Progenitor cell of endocrine pancreas (in vitro differentiated cells): ENCODE results near the gene DPT. TPM values are rescaled to one million over a fixed set of nuclear protein-coding genes. Genes with fewer than 3 reads are reported as not detected.

ENCODE experiments used
- DNase-seq: peaks from one replicate; pipeline ENCODE4 v3.0.0; 2021; ENCODE audit warnings: low spot score; ENCODE audit not compliant: unreplicated experiment
- H3K27ac Mint-ChIP-seq: 2 replicates; pipeline ENCODE4 v1.8.0; 2021; ENCODE audit warnings: mild to moderate bottlenecking, moderate library complexity, mixed read lengths
- H3K27me3 Mint-ChIP-seq: 2 replicates; pipeline ENCODE4 v1.8.0; 2021; ENCODE audit warnings: mixed read lengths
- H3K36me3 Mint-ChIP-seq: 2 replicates; pipeline ENCODE4 v1.8.0; 2022; ENCODE audit warnings: mixed read lengths; ENCODE audit not compliant: insufficient read depth
- H3K4me1 Mint-ChIP-seq: 2 replicates; pipeline ENCODE4 v1.8.0; 2021; ENCODE audit warnings: low read depth, mixed read lengths
- H3K4me3 Mint-ChIP-seq: 2 replicates; pipeline ENCODE4 v1.8.0; 2021; ENCODE audit warnings: low read depth, mild to moderate bottlenecking, moderate library complexity, mixed read lengths
- H3K9me3 Mint-ChIP-seq: 2 replicates; pipeline ENCODE4 v1.8.0; 2021; ENCODE audit warnings: low read depth, mixed read lengths
- CTCF ChIP-seq: fragments of 200-600 bp; sonication (generic); IDR thresholded peaks from one replicate; pipeline ENCODE4 v1.5.0; 2021; ENCODE audit warnings: antibody characterized with exemption, mild to moderate bottlenecking; ENCODE audit not compliant: unreplicated experiment
- total RNA-seq: library from RNA; stranded (reverse); gene quantifications from 2 replicates; pipeline ENCODE4 v1.2.1, GENCODE V29; 2021

The DPT gene
- total RNA-seq, 1 donor from 2014 or later, result not detected

- peaks cover 4% of the 10 kb centered on the region for H3K9me3 Mint-ChIP-seq
- no peak for DNase-seq
- H3K27ac Mint-ChIP-seq, result no peak overlapping the region
- no peaks in the 10 kb centered on the region for H3K27me3 Mint-ChIP-seq
- no peaks in the 10 kb centered on the region for H3K36me3 Mint-ChIP-seq
- no peak for TF ChIP-seq CTCF
- no peak overlapping the region for H3K4me3 Mint-ChIP-seq
- H3K4me1 Mint-ChIP-seq, result no peaks in the 10 kb centered on the region
Observed at GRCh38 chr1:168664069-168664834, 64.8 kb downstream of the DPT start.

- H3K36me3 Mint-ChIP-seq, result no peaks in the 10 kb centered on the region
- TF ChIP-seq CTCF, result no peak
- no peak overlapping the region for H3K27ac Mint-ChIP-seq
- H3K27me3 Mint-ChIP-seq, result peaks cover 5% of the 10 kb centered on the region
- no peaks in the 10 kb centered on the region for H3K4me1 Mint-ChIP-seq
- no peak for DNase-seq
- no peaks in the 10 kb centered on the region for H3K9me3 Mint-ChIP-seq
- no peak overlapping the region for H3K4me3 Mint-ChIP-seq
Observed at GRCh38 chr1:168656485-168656884, 72.5 kb downstream of the DPT start.

- Mint-ChIP-seq H3K4me3 (no peak overlapping the region), H3K27ac (no peak overlapping the region)
Observed at GRCh38 chr1:168654198-168654915, 74.6 kb downstream of the DPT start.

GRCh38 chr1:168653567-168653966, 75.4 kb downstream of the DPT start:
- H3K4me1 Mint-ChIP-seq, result no peaks in the 10 kb centered on the region
- H3K27me3 Mint-ChIP-seq, result peaks cover 5% of the 10 kb centered on the region
- no peaks in the 10 kb centered on the region for H3K36me3 Mint-ChIP-seq
- DNase-seq, result no peak
- no peaks in the 10 kb centered on the region for H3K9me3 Mint-ChIP-seq
- H3K27ac Mint-ChIP-seq, result no peak overlapping the region
- TF ChIP-seq CTCF, result no peak
- H3K4me3 Mint-ChIP-seq, result no peak overlapping the region

More at GRCh38 chr1:168654198-168654915, 74.6 kb downstream of the DPT start:
- Mint-ChIP-seq H3K9me3 (no peaks in the 10 kb centered on the region), H3K27me3 (peaks cover 5% of the 10 kb centered on the region), H3K36me3 (no peaks in the 10 kb centered on the region), H3K4me1 (no peaks in the 10 kb centered on the region)
- no peak for DNase-seq
- no peak for TF ChIP-seq CTCF

GRCh38 chr1:168645721-168646120, 83.3 kb downstream of the DPT start:
- no peak for DNase-seq
- H3K4me3 Mint-ChIP-seq, result no peak overlapping the region
- no peak for TF ChIP-seq CTCF
- no peaks in the 10 kb centered on the region for H3K4me1 Mint-ChIP-seq
- H3K27ac Mint-ChIP-seq, result no peak overlapping the region
- H3K27me3 Mint-ChIP-seq, result peaks cover 3% of the 10 kb centered on the region
- H3K36me3 Mint-ChIP-seq, result no peaks in the 10 kb centered on the region
- no peaks in the 10 kb centered on the region for H3K9me3 Mint-ChIP-seq

Other genes starting within 250 kb of the DPT start
- not detected in 2 replicates for gene XCL2, start 185.2 kb downstream of the DPT start, total RNA-seq
- gene XCL1, start 152.6 kb downstream of the DPT start, total RNA-seq, result 0.44 and 0.91 TPM in 2 replicates